Mucosa of rectum (tissue), 2 donors: ENCODE results near the gene NFXL1.

Source experiments
- H3K27ac ChIP-seq, 2 donors: one replicate each; pipeline ENCODE4 v1.7.0; 2013; ENCODE audit warnings: inconsistent platforms in 2 of 2, low read depth in 2 of 2, low read length in 2 of 2
- H3K27me3 ChIP-seq, 2 donors: one replicate each; pipeline ENCODE4 v1.7.0; 2013; ENCODE audit warnings: low read length in 2 of 2; ENCODE audit not compliant: control insufficient read depth in 2 of 2, insufficient read depth in 2 of 2
- H3K36me3 ChIP-seq, 2 donors: one replicate each; pipeline ENCODE4 v1.7.0; 2013; ENCODE audit warnings: low read length in 2 of 2; ENCODE audit not compliant: control insufficient read depth in 2 of 2, insufficient read depth in 2 of 2
- H3K4me1 ChIP-seq, 2 donors: one replicate each; pipeline ENCODE4 v1.7.0; 2013; ENCODE audit warnings: low read length in 2 of 2, mild to moderate bottlenecking in 1 of 2; ENCODE audit not compliant: control insufficient read depth in 2 of 2, insufficient read depth in 2 of 2
- H3K4me3 ChIP-seq, 2 donors: one replicate each; pipeline ENCODE4 v1.7.0; 2013; ENCODE audit warnings: low read length in 2 of 2
- H3K9ac ChIP-seq, 2 donors: one replicate each; pipeline ENCODE4 v1.7.0; 2013; ENCODE audit warnings: low read length in 2 of 2, low read depth in 1 of 2, mild to moderate bottlenecking in 1 of 2
- H3K9me3 ChIP-seq, 2 donors: one replicate each; pipeline ENCODE4 v1.7.0; 2013; ENCODE audit warnings: low read length in 2 of 2; ENCODE audit not compliant: control insufficient read depth in 2 of 2
- donor health status: healthy.
- donor health status: Normal muscosa, but diverticular disease.

The NFXL1 gene

GRCh38 chr4:47817275-47817674, 97.1 kb downstream of the NFXL1 start:
- no peaks in the 10 kb centered on the region for H3K9me3 ChIP-seq
- H3K9ac ChIP-seq: no peak overlapping the region
- H3K4me3 ChIP-seq: no peak overlapping the region
- no peaks in the 10 kb centered on the region for H3K36me3 ChIP-seq
- no peaks in the 10 kb centered on the region for H3K27me3 ChIP-seq
- no peaks in the 10 kb centered on the region for H3K4me1 ChIP-seq
- no peak overlapping the region for H3K27ac ChIP-seq

GRCh38 chr4:47816748-47817147, 97.6 kb downstream of the NFXL1 start:
- Histone ChIP-seq H3K9me3 (no peaks in the 10 kb centered on the region), H3K36me3 (no peaks in the 10 kb centered on the region), H3K4me3 (no peak overlapping the region), H3K9ac (no peak overlapping the region), H3K27me3 (no peaks in the 10 kb centered on the region), H3K27ac (no peak overlapping the region), H3K4me1 (no peaks in the 10 kb centered on the region)

- H3K27me3 ChIP-seq: no peaks in the 10 kb centered on the region
- no peaks in the 10 kb centered on the region for H3K9me3 ChIP-seq
- H3K36me3 ChIP-seq: no peaks in the 10 kb centered on the region
- H3K27ac ChIP-seq: no peak overlapping the region
- no peak overlapping the region for H3K9ac ChIP-seq
- H3K4me3 ChIP-seq: no peak overlapping the region
- H3K4me1 ChIP-seq: no peaks in the 10 kb centered on the region
Measured at GRCh38 chr4:47814618-47815295, 99.6 kb downstream of the NFXL1 start.

- Histone ChIP-seq H3K27ac (no peak overlapping the region), H3K27me3 (no peaks in the 10 kb centered on the region), H3K36me3 (no peaks in the 10 kb centered on the region), H3K9me3 (no peaks in the 10 kb centered on the region), H3K9ac (no peak overlapping the region), H3K4me1 (no peaks in the 10 kb centered on the region), H3K4me3 (no peak overlapping the region)
Measured at GRCh38 chr4:47809654-47810203, 104.7 kb downstream of the NFXL1 start.

DNA sequence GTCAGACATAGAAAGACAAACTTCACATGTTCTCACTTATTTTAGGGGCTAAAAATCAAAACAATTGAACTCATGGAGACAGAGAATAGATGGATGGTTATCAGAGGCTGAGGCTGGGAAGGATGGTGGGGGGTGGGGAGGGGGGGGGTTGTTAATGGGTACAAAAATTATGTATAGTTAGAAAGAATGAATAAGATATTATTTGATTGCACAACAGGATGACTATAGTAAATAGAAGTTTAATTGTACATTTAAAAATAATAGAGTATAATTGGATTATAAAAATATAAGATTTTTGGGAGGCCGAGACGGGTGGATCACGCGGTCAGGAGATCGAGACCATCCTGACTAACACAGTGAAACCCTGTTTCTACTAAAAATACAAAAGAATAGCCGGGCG, 109.8 kb downstream of the NFXL1 start:
- Histone ChIP-seq H3K36me3 (no peaks in the 10 kb centered on the region), H3K9ac (no peak overlapping the region), H3K27me3 (no peaks in the 10 kb centered on the region), H3K9me3 (no peaks in the 10 kb centered on the region), H3K4me3 (no peak overlapping the region), H3K4me1 (no peaks in the 10 kb centered on the region), H3K27ac (no peak overlapping the region)

DNA sequence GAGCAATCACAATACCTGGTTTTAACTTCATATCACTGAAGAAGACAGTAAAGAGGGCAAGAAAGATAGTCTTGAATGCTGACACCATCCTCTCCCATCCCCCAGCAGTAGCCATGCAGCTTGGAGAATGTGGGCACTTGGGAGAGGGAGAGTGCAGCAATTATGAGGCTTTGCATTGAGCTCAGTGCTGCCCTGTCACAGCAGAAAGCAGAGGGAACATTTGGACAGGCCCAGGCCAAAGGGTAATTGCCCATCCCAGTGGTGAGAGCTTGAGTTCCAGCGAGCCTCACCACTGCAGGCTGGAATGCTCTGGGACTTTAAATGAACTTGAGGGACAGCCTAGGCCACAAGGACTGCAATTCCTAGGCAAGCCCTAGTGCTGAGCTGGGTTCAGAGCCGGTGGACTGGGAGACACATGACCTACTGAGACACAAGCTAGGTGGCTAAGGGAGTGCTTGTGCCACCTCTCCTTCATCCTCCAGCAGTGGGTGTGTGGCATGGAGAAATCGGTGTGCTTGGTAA, 112.8 kb downstream of the NFXL1 start:
- Histone ChIP-seq H3K9me3 (no peaks in the 10 kb centered on the region), H3K4me3 (no peak overlapping the region), H3K27me3 (no peaks in the 10 kb centered on the region), H3K27ac (no peak overlapping the region), H3K9ac (no peak overlapping the region), H3K4me1 (no peaks in the 10 kb centered on the region), H3K36me3 (no peaks in the 10 kb centered on the region)

DNA sequence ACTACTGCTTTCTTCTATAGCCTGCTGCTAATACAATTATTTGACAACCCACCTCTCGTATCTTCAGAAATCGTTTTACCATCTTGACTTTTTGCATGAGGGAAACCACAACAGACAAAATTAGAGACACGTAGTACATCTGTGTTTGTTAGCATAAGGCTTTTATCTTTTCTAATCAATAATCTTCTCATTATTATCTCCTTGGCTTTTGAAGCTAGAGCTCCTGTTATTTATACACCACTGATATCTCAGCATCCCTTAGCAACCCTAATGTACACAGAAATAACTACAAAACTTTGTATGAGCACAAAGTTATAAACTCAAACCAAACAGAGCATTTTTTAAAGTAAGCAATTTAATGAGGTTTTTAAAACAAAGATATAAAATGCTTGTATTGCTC, 116.2 kb downstream of the NFXL1 start:
- Histone ChIP-seq H3K27ac (no peak overlapping the region), H3K27me3 (peaks cover 0 to 3% of the 10 kb centered on the region in 2 donors), H3K4me3 (no peak overlapping the region), H3K9ac (no peak overlapping the region), H3K36me3 (no peaks in the 10 kb centered on the region), H3K4me1 (no peaks in the 10 kb centered on the region), H3K9me3 (no peaks in the 10 kb centered on the region)
